ENCODE measurements around the gene DLEC1. TPM values are rescaled to one million over a fixed set of nuclear protein-coding genes. Genes with fewer than 3 reads are reported as not detected.

DLEC1 gene
- total RNA-seq, 1 donor from 2014 or later: 0.42 TPM

- Mint-ChIP-seq H3K4me3 (ENCODE audit: unreplicated experiment) (no peak overlapping the region), H3K27me3 (ENCODE audit: unreplicated experiment) (peaks cover 5% of the 10 kb centered on the region), H3K27ac (ENCODE audit: unreplicated experiment) (no peak overlapping the region), H3K36me3 (ENCODE audit: unreplicated experiment) (no peaks in the 10 kb centered on the region), H3K4me1 (ENCODE audit: low read depth, unreplicated experiment) (peaks cover 1% of the 10 kb centered on the region), H3K9me3 (ENCODE audit: unreplicated experiment) (no peaks in the 10 kb centered on the region)
- DNase-seq: no peak
- no peak for TF ChIP-seq CTCF (IDR thresholded peaks at IDR 0.05; ENCODE audit: partially characterized antibody, unreplicated experiment)
Observed at GRCh38 chr3:37991823-37992222, 47.2 kb upstream of the DLEC1 start.

GRCh38 chr3:37992271-37993066 lies 46.5 kb upstream of the DLEC1 start:
- H3K27me3 Mint-ChIP-seq (ENCODE audit: unreplicated experiment): peaks cover 5% of the 10 kb centered on the region
- no peaks in the 10 kb centered on the region for H3K36me3 Mint-ChIP-seq (ENCODE audit: unreplicated experiment)
- no peaks in the 10 kb centered on the region for H3K9me3 Mint-ChIP-seq (ENCODE audit: unreplicated experiment)
- no peak for TF ChIP-seq CTCF (IDR thresholded peaks at IDR 0.05; ENCODE audit: partially characterized antibody, unreplicated experiment)
- DNase-seq: no peak
- peaks cover 1% of the 10 kb centered on the region for H3K4me1 Mint-ChIP-seq (ENCODE audit: low read depth, unreplicated experiment)
- peak overlapping the region; percentile 57 for H3K27ac Mint-ChIP-seq (ENCODE audit: unreplicated experiment)
- H3K4me3 Mint-ChIP-seq (ENCODE audit: unreplicated experiment): no peak overlapping the region

GRCh38 chr3:37993067-37993455 lies 45.9 kb upstream of the DLEC1 start:
- no peak overlapping the region for H3K4me3 Mint-ChIP-seq (ENCODE audit: unreplicated experiment)
- H3K27me3 Mint-ChIP-seq (ENCODE audit: unreplicated experiment): peaks cover 5% of the 10 kb centered on the region
- no peaks in the 10 kb centered on the region for H3K36me3 Mint-ChIP-seq (ENCODE audit: unreplicated experiment)
- TF ChIP-seq CTCF (IDR thresholded peaks at IDR 0.05; ENCODE audit: partially characterized antibody, unreplicated experiment): no peak
- no peaks in the 10 kb centered on the region for H3K9me3 Mint-ChIP-seq (ENCODE audit: unreplicated experiment)
- no peak overlapping the region for H3K27ac Mint-ChIP-seq (ENCODE audit: unreplicated experiment)
- DNase-seq: no peak
- peaks cover 1% of the 10 kb centered on the region for H3K4me1 Mint-ChIP-seq (ENCODE audit: low read depth, unreplicated experiment)

- H3K4me3 Mint-ChIP-seq (ENCODE audit: unreplicated experiment): peak overlapping the region; percentile 84
- H3K27ac Mint-ChIP-seq (ENCODE audit: unreplicated experiment): no peak overlapping the region
- no peaks in the 10 kb centered on the region for H3K9me3 Mint-ChIP-seq (ENCODE audit: unreplicated experiment)
- H3K36me3 Mint-ChIP-seq (ENCODE audit: unreplicated experiment): no peaks in the 10 kb centered on the region
- no peak for DNase-seq
- peaks cover 1% of the 10 kb centered on the region for H3K4me1 Mint-ChIP-seq (ENCODE audit: low read depth, unreplicated experiment)
- TF ChIP-seq CTCF (IDR thresholded peaks at IDR 0.05; ENCODE audit: partially characterized antibody, unreplicated experiment): no peak
- H3K27me3 Mint-ChIP-seq (ENCODE audit: unreplicated experiment): peaks cover 2% of the 10 kb centered on the region
Observed at GRCh38 chr3:37993460-37993819, 45.6 kb upstream of the DLEC1 start.

- Mint-ChIP-seq H3K4me1 (ENCODE audit: low read depth, unreplicated experiment) (peaks cover 1% of the 10 kb centered on the region), H3K9me3 (ENCODE audit: unreplicated experiment) (no peaks in the 10 kb centered on the region), H3K4me3 (ENCODE audit: unreplicated experiment) (peak overlapping the region; percentile 84), H3K27me3 (ENCODE audit: unreplicated experiment) (peaks cover 2% of the 10 kb centered on the region), H3K27ac (ENCODE audit: unreplicated experiment) (no peak overlapping the region), H3K36me3 (ENCODE audit: unreplicated experiment) (no peaks in the 10 kb centered on the region)
- no peak for TF ChIP-seq CTCF (IDR thresholded peaks at IDR 0.05; ENCODE audit: partially characterized antibody, unreplicated experiment)
- peak; percentile 50 for DNase-seq
Observed at GRCh38 chr3:37993820-37994638, 45.0 kb upstream of the DLEC1 start.

All from glutamatergic neuron (in vitro differentiated cells).